HL-60 (cell line): ENCODE measurements around the gene ZNF384.

ENCODE experiments used
- DNase-seq, 2 experiments: peaks; one replicate each; pipeline ENCODE4 v3.0.0-alpha.2; 2010 to 2020; ENCODE audit warnings: low read depth in 1 of 2, low spot score in 1 of 2
- H3K27ac ChIP-seq: fragments of 250-450 bp; sonication (Bioruptor Pico); replicated peaks from 2 replicates; pipeline ENCODE4 v1.5.1; 2020; ENCODE audit warnings: mild to moderate bottlenecking, moderate library complexity
- H3K27me3 ChIP-seq: fragments of 250-450 bp; sonication (Bioruptor Pico); 2 replicates; pipeline ENCODE4 v1.5.1; 2021; ENCODE audit warnings: mild to moderate bottlenecking, moderate library complexity; ENCODE audit not compliant: insufficient read depth, poor library complexity, severe bottlenecking
- H3K4me3 ChIP-seq: replicated peaks from 2 replicates; pipeline ENCODE4 v1.5.1; 2011; ENCODE audit warnings: mild to moderate bottlenecking, control low read depth, low read length; ENCODE audit not compliant: insufficient read depth
- CTCF ChIP-seq: IDR thresholded peaks from one replicate; pipeline ENCODE4 v1.5.1; 2011; ENCODE audit warnings: low read length, control low read depth, inconsistent platforms; ENCODE audit not compliant: insufficient read depth
- GABPA ChIP-seq: IDR thresholded peaks from 2 replicates; pipeline ENCODE4 v1.6.1; 2012; ENCODE audit warnings: low read depth
- POLR2AphosphoS5 ChIP-seq: IDR thresholded peaks from 2 replicates; pipeline ENCODE4 v1.6.1; 2012; ENCODE audit warnings: low read depth
- REST ChIP-seq: IDR thresholded peaks from 2 replicates; pipeline ENCODE4 v1.6.1; 2012; ENCODE audit warnings: low read depth; ENCODE audit not compliant: insufficient replicate concordance
- SPI1 ChIP-seq: IDR thresholded peaks from 2 replicates; pipeline ENCODE4 v1.6.1; 2012; ENCODE audit warnings: low read depth, mild to moderate bottlenecking, borderline replicate concordance

Gene ZNF384

GRCh38 chr12:6627616-6628015 is 61.6 kb downstream of the ZNF384 start:
- no peak overlapping the region for H3K27ac ChIP-seq
- no peak for DNase-seq
- TF ChIP-seq GABPA (no peak), CTCF (no peak), REST (no peak), POLR2AphosphoS5 (no peak), SPI1 (no peak)
- no peak overlapping the region for H3K4me3 ChIP-seq
- H3K27me3 ChIP-seq: no peaks in the 10 kb centered on the region

- TF ChIP-seq SPI1: no peak
- no peak for TF ChIP-seq GABPA
- no peak for TF ChIP-seq REST
- TF ChIP-seq POLR2AphosphoS5: no peak
- no peak for TF ChIP-seq CTCF
- Histone ChIP-seq H3K27ac (no peak overlapping the region), H3K4me3 (no peak overlapping the region), H3K27me3 (no peaks in the 10 kb centered on the region)
- no peak for DNase-seq
These were observed 62.4 kb downstream of the ZNF384 start for GRCh38 chr12:6626654-6627283.

GRCh38 chr12:6620885-6621274 is 68.3 kb downstream of the ZNF384 start:
- Histone ChIP-seq H3K27ac (no peak overlapping the region), H3K4me3 (no peak overlapping the region)
- DNase-seq: no peak

More at GRCh38 chr12:6620885-6621274, 68.3 kb downstream of the ZNF384 start:
- H3K27me3 ChIP-seq: no peaks in the 10 kb centered on the region
- no peak for TF ChIP-seq GABPA
- TF ChIP-seq REST: no peak
- TF ChIP-seq CTCF: no peak
- TF ChIP-seq POLR2AphosphoS5: no peak
- no peak for TF ChIP-seq SPI1
